GM18909 (cell line): ENCODE data around the gene ZSWIM7.
"Not testable (repeated sequence)": the region's sequence is repeated elsewhere in the genome, so short reads cannot be mapped to it uniquely, and the experiment has no call there.

Experiments used
- ATAC-seq: cut with Tn5 transposase; IDR thresholded peaks from one replicate; pipeline ENCODE4 v1.9.1; 2021; ENCODE audit warnings: mild to moderate bottlenecking; ENCODE audit not compliant: unreplicated experiment, poor library complexity

Gene ZSWIM7

DNA sequence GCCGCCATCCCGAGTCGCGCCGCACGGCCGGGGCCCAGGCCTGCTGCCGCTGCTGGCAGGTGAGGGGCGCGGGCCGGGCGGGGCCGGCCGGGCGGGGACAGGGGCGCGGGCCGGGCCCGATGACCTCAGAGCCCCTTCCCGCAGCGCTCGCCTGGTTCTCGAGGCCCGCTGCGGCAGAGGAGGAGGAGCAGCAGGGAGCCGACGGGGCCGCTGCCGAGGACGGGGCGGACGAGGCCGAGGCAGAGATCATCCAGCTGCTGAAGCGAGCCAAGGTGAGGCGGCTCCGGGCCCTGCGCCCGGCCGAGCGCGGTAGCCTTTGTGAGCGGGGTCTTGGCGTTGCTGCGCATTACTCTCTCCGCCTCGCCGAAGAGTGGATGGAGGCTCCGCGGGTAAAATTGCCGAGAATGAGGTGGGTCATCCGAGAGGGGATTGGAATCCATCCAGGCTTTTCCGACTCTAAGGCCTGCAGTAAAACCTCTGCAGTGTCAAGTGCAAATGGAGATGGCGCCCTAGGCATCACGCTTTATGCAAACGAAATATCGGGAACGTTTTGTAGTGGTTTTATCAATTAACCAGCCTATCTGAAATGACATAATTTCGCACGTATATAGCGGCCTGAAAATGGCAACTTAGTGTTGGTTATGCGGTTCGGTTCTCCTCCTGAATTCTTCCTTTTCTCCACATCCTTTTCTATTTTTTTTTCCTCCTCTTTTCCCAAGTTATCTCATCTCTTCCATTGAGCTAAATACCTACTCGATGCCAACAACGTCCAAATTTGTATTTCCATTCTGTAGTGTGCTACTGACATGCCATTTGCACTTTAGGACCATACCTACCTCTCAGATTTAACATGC lies 697 bp upstream of the ZSWIM7 start:
- peak; percentile 46 for ATAC-seq

DNA sequence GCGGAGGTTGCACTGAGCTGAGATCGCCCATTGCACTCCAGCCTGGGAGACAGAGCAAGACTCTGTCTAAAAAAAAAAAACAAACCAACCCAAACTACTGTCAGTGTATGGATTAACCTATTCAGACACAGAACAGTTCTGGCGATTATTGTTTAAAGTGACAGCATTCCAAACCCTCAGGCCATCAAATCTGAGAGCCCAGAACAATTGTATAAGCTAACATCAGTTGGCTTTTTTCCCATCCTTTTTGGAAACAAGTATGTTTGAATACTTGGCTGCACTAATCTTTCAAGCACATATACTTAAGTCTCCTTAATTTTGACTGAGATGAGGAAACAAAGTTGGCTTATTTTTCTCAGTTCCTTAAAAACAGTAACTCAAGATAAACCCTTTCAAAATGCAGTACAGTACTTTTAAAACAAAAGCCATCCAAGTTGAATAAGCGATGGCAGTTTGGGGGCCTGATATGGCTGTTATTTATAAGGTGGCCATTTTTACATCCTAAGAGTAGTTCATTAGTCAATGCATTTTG lies 1.4 kb downstream of the ZSWIM7 start:
- no peak for ATAC-seq

DNA sequence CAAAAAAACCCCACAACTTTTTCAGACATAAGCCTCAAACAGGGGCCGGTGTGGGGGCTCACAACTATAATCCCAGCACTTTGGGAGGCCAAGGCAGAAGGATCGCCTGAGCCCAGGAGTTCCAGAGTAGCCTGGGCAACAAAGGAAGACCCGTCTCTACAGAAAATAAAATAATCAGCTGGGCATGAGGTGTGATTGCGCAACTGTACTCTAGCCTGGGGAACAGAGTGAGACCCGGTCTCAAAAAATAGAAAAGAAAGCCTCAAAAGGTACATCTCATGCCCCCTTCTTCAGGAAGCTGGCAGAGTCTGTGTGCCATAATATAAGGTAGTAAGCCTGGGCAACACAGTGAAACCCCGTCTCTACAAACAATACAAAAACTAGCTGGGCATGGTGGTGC lies 3.2 kb downstream of the ZSWIM7 start:
- ATAC-seq, result no peak

DNA sequence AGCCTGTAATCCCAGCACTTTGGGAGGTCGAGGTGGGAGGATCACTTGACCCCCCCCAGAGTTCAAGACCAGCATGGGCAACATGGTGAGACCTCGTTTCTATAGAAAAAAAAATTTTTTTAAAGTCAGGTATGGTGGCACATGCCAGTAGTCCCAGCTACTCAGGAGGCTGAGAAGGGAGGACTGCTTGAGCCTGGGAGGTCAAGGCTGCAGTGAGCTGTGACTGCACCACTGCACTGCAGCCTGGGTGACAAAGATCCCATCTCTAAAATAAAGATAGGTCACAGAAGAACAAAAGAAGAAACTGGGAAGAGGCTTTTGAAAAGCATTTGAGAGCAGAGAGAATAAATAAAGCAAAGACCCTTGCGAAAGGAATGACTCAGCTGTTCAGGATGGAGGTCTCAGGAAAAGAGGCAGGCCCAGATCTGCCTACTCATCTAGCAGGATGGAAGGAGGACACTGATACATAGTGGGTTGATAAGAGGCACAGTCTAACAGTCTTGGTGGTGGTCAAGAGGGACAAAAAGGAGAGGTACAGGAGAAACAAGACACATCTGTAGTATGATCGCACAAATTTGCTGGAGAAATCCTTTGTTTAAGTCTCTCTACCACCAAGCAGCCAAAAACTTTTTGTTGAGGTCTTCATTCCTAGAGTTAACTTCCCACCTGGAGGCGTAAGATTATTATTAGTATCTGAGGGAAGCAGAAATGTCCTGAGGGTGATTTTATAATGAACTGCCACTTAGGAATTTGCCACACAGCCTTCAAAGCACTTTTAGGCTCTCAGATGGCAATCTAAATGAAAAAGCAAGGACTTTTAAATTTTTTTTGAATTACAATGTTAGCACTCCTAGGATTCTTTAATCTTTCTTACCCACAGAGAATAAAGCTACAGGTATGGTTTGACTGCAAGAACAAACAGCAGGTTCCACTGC lies 17.6 kb downstream of the ZSWIM7 start:
- ATAC-seq, result no peak

DNA sequence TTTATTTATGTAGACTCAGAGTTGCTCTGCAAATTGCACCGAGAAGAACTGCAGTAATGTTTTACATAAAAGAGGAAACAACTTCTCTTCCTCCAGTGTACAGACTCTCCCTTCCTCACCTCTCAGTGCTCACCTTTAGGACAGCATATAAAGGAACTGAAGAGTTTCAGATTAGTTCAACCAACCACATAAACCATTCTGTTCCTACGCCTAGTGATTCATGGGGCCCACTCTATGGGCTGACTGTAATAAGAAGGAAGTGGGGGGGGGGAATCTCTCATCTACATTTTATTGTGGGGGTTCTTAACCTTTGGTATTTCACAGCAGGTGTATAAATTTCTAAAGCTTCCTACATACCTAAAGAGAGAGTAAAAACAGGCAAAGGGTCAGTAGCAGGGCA lies 18.3 kb downstream of the ZSWIM7 start:
- ATAC-seq, result peak; percentile 76

DNA sequence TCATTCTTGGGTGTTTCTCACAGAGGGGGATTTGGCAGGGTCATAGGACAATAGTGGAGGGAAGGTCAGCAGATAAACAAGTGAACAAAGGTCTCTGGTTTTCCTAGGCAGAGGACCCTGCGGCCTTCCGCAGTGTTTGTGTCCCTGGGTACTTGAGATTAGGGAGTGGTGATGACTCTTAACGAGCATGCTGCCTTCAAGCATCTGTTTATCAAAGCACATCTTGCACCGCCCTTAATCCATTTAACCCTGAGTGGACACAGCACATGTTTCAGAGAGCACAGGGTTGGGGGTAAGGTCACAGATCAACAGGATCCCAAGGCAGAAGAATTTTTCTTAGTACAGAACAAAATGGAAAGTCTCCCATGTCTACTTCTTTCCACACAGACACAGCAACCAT lies 20.5 kb downstream of the ZSWIM7 start:
- not testable (repeated sequence) for ATAC-seq

DNA sequence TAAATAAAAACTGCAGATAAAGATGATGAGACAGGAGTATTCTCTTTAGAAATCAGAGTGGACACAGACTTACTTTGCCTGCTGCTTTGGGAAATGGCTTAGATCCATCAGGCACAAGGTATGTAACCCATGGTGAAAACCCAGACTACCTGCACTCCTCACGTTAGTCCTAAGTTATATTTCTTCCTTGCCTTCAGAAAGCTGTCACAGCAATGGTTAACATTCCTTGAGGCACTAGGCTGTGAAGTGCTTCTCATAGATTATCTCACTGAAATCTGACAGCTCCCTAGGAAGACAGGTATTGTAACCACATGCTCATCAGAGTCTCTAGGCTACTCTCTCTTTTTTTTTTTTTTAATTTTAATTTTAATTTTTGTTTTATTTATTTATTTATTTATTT lies 20.9 kb downstream of the ZSWIM7 start:
- no peak for ATAC-seq

DNA sequence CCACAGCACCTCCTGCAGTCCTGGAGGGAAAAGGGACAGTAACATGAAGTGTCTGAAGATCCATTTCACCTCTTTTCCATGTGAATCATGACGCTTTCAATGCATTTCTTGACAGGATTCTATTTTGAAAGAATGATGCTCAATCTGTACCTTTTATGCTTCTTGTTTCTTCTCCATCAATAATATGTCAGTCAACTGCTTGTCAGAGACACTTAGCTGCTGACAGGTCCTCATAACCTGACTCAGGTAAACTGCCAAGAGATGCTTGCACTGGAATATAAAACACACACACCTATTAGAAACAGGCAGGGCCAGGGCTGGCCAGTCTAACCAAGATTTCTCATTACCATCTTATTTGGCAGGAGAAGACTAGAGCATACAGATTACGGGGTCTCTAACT lies 21.6 kb downstream of the ZSWIM7 start:
- ATAC-seq, result no peak

DNA sequence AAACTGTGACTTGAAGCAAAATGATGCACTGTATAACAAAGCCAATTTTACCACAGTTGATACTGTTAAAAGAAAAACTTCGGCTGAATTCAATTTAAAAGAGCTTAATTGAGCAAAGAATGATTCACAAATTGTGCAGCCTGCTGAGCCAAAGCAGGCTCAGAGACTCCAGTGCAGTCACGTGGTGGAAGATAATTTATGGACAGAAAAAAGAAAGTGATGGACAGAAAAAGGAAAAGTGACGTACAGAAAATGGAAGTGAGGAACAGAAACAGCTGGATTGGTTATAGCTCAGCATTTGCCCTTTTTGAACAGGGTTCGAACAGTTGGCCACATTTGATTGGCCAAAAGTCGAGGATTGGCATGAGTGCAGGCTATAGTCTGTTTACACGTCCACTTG lies 25.7 kb downstream of the ZSWIM7 start:
- ATAC-seq, result no peak

DNA sequence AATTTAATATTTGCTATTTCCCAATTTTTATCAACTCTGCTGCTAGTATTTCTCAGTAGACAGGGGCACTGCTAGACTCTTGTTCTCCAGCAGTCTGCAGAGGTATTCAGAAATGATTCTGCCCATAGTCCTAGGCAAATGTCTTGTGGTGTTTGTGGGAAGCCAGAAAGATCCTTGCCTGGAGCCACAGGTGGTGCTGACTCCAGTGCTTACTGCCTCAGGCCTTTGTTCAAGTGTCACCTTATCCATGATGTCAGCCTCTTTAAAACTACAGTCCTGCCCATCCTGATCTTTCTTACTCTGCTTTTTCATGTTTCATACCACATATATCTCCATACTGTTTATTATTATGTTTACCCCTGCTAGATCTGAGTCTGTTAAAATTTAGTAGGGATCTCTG lies 26.5 kb downstream of the ZSWIM7 start:
- ATAC-seq, result no peak

DNA sequence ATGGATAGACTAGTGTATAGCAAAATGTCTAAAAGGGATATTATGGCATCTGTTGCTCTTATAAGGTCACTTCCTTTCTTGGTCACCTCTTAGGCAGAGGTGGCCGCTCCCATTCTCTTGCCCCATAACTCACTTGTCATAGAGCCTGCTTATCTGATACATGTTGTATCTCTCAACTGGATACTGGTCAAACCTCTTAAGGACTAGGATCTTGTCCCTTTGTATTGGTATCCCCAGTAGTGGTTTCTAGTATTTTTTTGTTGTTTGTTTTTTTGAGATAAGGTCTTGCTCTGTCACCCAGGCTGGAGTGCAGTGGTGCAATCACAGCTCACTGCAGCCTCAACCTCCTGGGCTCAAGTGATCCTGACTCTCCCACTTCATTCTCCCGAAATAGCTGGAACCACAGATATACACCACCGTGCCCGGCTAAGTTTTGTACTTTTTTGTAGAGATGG lies 27.0 kb downstream of the ZSWIM7 start:
- no peak for ATAC-seq

DNA sequence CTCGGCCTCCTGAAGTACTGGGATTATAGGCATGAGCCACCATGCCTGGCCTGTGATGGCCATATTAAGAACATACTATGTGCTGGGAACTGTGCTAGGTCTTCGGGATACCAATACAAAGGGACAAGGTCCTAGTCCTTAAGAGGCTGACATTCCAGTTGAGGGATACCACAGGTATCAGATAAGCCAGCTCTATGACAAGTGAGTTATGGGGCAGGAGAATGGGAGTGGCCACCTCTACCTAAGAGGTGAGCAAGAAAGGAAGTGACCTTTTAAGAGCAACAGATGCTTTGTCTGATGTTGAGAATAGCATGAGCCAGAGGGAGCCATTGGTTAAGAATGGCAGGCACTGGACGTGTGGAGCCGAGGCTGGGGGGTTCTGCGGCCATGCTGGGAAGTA lies 27.6 kb downstream of the ZSWIM7 start:
- ATAC-seq, result no peak

DNA sequence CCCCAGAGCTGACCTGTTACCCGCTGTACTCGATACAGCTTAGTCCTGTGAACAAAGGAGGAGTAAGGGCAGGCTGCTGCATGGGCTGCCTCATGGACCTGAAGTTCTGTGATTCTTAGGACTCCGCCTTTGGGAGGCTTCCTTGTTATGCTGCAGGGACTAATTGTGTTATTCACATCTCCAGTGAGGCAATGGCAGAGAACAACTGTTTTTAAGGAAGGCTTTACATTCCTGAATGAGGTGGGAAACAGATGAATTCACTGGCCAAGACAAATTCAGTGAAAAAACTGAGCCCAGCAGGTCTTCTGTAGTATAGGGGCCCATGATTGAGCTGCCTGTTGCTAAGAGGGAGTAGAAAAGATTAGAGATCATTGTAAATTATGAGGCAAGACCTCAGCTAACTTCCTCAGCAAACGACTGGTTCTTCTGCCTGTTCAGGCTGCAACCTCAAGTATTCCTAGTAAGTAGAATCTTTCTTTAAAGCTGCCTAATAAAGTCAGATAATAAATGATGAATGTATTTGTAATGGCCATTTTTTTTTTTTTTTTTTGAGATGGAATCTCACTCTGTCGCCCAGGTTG lies 28.3 kb downstream of the ZSWIM7 start:
- no peak for ATAC-seq

DNA sequence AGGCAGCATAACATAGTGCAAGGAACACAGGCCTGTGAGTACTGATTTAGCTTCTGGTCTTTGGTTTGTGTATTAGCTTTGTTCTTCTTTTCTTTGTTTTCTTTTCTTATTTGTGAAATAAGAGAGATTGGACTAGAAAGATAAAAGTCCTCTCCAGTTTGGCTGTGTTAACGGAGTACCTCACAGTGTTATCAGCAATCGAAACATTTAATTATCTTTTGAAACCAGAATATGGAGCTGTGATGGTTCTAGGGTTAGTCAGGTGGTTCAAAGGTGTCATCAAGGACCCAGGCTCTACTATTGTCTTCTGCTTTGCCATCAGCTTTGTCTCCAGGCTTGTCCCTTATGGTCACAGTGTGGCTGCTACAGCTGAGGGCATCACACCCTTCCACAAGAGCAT lies 29.0 kb downstream of the ZSWIM7 start:
- no peak for ATAC-seq

DNA sequence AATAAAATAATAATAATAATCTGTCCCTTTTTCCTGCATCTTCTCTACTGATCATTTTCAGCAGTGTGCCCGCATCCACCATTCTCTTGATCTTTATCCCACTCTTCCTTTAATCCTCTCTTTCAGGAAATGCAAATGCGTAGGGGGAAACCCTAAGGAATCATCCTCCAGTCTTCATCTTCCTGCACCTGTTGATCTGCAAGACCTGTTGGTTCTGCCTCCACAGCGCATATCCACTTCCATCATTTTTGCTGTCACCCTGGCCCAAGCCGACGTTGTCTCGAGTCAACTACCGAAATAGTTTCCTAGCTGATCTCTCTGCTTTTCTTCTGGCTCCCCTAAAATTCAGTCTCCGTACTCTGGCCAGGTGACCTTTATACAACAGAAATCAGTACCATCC lies 30.0 kb downstream of the ZSWIM7 start:
- no peak for ATAC-seq

DNA sequence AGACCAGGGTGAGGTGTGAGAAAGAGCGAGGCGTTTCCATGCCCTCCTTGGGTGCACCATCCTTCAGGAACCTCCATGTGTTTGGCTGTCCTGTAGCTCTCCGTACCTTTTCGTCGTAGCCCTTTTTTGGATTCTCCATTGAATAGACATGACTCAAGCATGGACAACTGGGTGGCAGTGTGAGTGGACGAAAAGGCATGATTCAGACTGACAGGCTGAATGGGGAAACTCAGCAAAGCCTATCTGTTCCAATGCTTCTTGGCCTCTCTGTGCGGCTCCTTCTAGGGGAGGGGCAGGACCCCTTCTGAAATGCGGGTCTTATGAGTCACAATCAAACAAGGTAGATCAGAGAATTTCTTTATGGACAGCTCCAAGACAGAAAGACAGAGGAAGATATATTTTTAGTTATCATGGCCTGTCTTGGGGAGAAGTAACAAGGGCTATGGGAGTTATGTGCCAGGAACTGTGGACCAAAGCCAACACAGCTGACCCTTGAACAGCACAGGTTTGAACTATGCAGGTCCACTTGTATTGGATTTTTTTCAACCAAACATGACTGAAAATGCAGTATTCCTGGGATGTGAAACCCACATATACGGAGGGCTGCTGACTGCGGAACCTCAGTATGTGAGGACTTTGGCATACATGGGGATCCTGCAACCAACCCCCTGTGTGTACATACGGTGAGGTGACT lies 31.7 kb downstream of the ZSWIM7 start:
- no peak for ATAC-seq

DNA sequence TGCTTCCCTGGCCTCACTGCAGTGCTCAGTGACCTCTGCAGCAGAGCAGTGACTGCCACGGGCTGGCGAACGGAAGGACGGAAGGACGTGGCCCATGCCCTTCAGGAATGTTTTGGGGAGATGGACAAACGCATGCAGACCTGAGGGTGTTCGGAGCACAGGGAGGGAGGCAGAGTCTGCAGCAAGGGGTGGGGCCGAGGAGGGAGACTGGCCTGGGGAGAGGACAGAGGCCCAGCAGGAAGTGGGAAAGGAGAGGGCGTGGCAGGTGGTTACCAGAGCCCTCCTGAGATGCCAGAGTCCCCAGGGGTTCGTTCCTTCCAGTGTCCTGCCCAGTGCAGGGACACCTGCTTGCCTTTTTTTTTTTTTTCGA lies 32.6 kb downstream of the ZSWIM7 start:
- ATAC-seq, result no peak

DNA sequence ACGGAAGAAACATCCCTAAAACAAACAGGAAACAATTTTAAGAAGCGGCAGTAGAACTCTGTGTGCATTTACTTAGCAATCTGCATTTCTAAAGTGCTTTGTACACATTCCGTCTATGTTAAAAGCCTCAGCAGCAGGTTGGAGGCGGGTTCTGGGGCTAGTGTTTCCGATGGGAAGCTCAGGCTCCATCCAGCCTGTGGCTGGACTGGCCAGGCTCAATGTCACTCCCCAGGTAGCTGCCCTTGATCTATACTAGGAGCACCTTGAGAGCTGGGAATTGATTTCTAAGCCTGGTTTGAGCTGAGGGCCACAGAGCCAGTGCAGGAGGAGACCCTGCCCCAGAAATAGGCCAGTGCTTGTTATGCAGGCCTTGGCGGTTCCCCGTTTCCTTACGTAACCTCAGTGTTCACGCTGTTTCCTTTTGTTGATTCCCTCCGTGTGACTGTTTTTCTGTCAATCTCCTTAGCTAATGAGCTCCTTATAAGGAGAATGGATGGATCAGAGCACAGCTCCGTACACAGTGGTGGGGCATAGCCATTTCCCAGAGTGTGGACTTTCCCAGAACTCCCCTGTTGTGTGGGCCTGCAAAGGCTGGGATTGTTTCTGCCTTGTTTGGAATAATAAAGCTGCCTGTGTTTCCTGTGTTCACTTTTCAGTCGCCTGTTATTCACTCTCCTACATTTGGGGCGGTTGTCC lies 33.2 kb downstream of the ZSWIM7 start:
- ATAC-seq, result no peak

DNA sequence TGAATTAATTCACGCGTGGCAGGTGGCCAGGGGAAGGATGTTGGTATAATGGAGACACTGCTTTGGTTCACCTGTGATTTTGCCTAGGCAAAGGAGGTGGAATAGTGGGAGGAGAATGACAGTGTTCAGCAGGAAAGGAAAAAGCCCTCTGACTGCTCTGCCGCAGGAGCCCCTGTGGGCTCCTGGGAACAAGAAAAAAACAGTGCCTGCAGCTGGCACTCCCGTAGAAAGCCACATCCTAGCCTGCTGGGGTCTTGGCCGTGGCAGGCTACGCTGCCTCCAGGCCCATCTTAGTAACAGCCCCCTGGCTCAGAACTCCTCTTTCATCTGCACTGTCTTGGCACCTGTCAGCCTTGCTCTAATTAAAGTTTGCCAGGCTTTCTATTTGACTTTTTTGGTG lies 34.0 kb downstream of the ZSWIM7 start:
- no peak for ATAC-seq

DNA sequence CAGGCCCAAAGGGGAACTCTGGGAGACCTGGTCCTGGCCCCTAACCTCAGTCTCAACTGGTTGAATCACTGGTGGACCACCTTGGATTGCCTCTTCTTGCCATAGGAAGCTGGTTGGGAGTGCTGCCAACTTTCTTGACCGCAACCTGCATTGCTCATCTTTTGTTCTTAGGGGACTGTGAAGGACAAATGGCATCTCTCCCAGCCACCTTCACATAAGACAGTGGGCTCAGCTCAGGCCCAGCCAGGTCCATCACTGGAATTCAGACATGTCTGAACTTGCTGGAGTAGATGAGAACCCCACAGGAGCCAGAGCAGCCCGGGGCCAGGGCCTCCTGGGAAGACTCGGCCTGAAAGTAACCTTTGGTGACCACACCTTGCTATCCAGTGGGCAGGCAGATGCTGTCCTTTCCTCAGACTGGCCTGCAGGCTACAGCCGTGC lies 35.8 kb downstream of the ZSWIM7 start:
- no peak for ATAC-seq
